Activated gamma-delta T cell treated with anti-CD3 and anti-CD28 coated beads, Interleukin-2, amount 50 U/mL, for 16 hours (primary cell): ENCODE results near the gene DCTN1.

Experiments
- DNase-seq: peaks from one replicate; pipeline ENCODE4 v3.0.0-alpha.2; 2020; ENCODE audit warnings: low read depth

The DCTN1 gene

GRCh38 chr2:74413001-74413698 is 33.0 kb upstream of the DCTN1 start:
- DNase-seq: no peak

DNA sequence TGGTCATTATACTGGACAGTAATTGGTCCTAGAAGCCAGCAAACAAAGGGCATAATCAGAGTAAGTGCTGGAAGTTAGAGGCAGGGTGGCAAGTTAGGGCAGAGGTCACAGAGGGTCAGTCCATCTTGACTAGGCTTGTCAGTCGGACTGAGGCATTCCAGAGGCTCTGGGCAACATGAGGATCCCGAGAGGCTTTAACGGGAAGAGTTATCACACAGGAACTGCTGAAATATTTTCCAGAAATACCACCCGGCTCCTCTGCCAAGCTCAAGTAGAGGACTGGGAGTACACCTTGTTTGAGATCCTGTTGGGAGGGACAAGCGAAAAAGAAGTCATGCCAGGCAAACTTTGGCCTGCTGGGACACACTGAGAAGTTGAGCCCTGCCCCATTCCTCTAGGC is 27.6 kb upstream of the DCTN1 start:
- DNase-seq: no peak

DNA sequence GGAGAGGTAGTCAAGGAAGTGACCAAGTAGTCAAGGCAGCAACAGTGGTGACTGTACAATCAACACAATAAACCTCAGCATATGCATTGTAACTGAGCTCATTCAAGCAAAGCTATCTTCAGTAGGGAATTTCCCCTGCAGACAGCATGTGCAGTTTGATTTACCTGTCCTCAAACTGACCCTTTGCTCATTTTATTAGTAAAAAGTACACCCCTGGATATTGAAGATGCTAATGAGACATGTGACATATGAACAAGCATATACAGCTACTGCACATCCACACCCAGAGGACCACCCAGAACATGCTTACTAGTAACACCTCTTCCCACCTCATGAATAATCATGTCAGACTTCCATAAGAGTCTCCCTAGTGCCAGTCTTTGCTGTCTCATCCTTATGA is 25.9 kb upstream of the DCTN1 start:
- DNase-seq: no peak

DNA sequence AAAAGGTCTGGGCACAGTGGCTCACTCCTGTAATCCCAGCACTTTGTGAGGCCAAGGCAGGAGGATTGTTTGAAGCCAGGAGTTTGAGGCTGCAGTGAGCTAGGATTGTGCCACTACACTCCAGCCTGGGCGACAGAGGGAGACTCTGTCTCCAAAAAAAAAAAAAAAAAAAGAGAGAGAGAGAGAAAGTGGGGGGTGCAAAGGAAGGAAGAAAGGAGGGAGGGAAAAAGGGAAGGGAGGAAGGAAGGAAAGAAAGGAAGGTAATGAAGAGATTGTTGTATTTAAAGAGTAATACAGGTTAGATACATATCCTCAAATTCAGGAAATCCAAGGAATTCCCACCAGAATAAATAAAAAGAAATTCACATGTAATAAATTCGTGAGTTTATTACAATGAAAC is 21.8 kb upstream of the DCTN1 start:
- no peak for DNase-seq

- no peak for DNase-seq
These were observed 19.7 kb upstream of the DCTN1 start for GRCh38 chr2:74399785-74400184.

DNA sequence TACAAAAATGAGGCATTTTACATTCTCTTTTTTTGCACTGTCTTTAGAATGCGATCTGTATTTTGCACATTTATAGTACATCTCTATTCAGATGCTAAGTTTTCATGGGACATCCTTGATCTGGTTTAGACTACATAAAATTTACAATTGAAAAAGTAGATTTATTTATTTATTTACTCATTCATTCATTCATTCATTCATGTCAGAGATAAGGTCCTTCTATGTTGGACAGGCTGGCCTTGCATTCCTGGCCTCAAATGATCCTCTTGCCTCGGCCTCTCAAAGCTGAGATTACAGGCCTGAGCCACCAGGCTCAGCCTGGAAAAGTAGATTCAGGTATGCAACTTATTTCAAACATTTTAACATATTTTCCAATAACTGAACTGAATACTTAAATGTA is 16.0 kb upstream of the DCTN1 start:
- no peak for DNase-seq

- DNase-seq: no peak
These were observed 13.4 kb upstream of the DCTN1 start for GRCh38 chr2:74393525-74393924.

GRCh38 chr2:74392449-74392743 is 12.3 kb upstream of the DCTN1 start:
- DNase-seq: no peak

- peak; percentile 93 for DNase-seq
These were observed 11.7 kb upstream of the DCTN1 start for GRCh38 chr2:74391580-74392448.

- no peak for DNase-seq
These were observed 11.1 kb upstream of the DCTN1 start for GRCh38 chr2:74391209-74391579.

GRCh38 chr2:74390606-74391005 is 10.5 kb upstream of the DCTN1 start:
- DNase-seq: no peak

- no peak for DNase-seq
These were observed 7.2 kb upstream of the DCTN1 start for GRCh38 chr2:74387346-74387745.

DNA sequence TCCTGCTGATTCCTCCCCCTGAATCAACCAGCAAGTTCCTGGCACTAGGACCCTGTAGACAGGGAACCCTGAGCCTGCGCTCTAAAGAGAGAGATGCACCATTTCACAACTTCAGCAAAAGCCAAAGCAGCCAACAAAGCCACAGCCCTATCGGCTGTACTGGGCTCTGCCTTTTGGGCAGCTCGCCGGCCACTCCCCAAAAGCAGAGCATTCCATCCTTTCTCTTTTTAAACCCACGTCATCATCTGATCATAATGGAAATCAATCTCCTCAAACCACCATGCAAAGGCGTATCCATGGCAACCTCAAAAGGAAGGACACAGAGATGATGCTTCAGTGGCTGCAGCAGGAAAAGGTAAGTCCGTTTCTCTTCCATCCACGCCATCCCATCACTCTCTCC is 5.3 kb upstream of the DCTN1 start:
- no peak for DNase-seq

DNA sequence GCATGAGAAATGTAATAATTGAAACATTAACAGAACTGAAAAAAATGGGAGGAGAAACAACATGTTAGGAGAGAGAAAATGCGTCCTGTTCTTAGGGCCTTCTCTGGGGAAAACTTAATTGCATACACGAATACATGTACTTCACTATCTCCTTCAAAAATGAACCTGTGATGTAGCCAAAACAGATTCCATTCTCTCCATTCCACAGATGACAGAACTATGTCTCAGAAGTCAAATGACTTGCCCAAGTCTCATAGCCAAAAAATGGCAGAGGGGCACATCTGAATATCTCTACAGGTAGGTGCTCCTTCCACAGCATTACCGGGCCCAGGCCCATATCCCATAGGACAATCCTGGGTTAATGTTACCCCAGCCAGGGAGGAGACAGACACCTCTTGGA is 3.9 kb upstream of the DCTN1 start:
- DNase-seq: no peak

- DNase-seq: no peak
These were observed 3.1 kb upstream of the DCTN1 start for GRCh38 chr2:74383254-74383653.

DNA sequence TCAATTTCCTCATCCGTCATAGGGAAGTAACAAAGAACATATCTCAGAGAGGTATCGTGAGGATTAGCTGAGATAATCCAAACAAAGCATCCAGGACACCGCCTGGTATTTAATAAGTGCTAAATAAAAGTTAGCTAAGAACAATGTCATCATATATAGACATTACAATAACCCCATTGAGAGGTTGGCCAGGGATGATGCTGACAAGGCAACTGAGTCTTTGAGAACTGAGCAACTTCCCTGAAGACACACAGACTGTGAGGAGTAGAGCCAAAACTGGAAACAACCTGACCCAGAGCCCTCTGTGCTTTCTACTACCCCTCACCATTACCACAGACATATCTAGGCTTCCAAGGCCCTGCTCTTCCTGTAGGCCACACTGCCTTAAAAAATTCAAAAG is 1.6 kb upstream of the DCTN1 start:
- DNase-seq: no peak

DNA sequence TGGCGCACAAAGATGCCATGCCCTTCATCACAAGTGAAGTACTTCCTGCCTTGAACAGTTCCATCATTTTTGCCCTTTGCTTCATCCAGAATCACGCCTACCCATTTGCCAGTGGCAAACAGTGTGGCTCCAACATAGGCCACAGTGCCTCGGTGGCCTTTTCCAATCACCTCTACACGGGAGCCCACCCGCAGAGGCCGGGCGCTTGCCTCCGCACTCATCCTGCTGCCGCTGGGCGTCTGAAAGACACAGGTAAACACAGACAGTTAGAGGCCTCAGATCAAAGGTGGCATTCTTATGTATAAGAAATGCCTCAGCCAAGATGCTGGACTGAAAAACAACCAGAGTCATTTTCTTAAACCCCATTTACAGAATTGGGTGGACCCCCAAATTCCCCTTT is 2.1 kb downstream of the DCTN1 start:
- no peak for DNase-seq

DNA sequence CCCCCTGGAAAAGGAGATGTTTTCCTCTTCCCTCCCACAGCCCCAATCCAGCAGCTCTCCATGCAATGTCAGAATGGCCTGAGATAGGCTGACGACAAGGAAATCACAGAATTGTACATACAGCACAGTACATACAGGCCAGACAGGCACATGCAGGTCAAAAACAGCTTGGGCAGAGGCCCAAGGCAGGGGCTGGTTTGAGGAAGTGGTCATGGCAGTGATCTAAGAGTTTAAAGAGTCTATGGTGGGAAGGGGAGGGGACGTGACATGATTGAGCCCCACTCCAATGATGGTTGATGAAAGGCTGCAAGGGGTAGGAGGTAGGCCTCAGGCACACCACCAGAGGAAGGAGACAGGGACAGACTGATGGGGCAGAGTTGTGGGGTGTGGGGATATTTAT is 4.3 kb downstream of the DCTN1 start:
- DNase-seq: no peak

DNA sequence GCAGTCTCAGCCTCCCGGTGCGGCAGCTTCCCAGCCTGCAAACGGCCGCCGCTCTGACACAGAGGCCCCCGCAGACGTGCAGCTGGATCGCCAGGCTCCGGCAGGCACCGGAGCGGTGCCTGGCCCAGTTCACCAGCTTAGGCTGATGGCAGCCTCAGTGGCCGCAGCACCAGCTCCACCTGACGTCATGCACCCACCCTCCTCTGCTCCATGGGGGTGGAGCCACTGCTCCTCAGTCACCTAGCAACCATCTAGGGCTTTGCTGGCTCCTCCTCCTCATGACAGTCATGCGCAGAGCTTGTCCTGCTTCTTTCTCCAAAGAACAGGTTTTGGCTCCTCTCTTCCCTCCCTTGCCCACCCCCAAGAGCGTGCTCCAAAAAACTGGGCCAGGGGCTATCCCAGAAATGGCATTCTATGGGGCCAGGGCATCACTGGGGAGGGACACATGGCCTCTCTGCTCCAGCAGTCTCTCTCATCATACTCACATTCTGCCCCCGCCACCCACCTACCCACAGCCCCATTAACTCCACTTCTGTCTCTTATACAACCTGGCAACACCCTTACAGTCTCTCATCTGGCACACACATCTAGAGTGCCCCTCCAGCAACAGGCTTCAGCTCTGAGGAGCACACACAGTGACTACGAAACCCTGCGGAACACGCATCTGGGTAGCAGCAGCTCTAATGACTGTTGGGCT is 5.5 kb downstream of the DCTN1 start:
- DNase-seq: no peak

DNA sequence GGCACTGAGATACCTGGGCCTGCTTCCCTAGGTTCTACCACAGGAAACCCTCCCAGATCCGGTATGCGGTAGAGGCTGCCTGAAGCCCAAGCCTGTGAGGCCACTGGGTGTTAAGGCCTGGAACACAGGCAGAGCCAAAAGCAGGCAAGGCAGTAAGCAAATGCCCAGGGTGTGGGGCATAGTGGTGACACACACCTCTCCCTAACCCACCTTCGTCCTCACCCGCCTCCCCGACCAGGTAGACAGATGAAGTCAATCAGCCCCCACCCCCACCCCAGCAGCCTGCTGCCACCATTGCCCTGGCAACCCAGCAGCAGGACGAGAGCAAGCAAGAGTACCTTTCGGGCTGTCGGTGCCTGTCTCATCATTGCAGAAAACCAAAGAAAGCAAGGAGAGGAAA is 6.1 kb downstream of the DCTN1 start:
- DNase-seq: no peak

DNA sequence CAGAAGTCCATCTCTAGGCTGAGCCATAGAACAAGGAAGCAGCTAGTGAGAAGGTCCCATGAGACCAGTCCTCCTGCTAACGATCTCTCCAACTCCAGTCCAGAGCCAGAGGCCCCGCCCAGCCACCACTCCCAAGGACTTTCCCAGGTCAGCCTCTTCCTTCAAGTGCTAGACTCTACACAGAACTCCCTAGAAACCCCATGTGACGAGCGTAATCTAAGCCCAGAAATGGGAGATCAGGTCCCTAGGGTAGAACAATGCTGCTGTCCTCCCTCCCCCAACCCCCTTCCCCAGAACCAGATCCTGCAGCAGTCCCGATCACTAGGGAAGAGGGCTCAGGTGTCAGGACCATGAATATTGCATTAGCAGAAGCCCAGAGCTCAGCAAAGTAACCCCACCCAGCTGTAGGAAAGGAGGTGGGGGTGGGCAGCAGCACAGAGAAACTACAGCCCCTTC is 6.9 kb downstream of the DCTN1 start:
- DNase-seq: no peak

- no peak for DNase-seq
These were observed 7.4 kb downstream of the DCTN1 start for GRCh38 chr2:74372674-74373073.

- no peak for DNase-seq
These were observed 8.7 kb downstream of the DCTN1 start for GRCh38 chr2:74371421-74371820.
